HEK293 (cell line): ENCODE measurements around the gene CREM.

Source experiments
- ATF2 ChIP-seq: fragments of 450-650 bp; formaldehyde crosslinking; IDR thresholded peaks from 2 replicates; pipeline ENCODE4 v1.5.1; 2016; ENCODE audit warnings: missing biosample characterization, missing genetic modification characterization, low read depth
- BCL11A ChIP-seq: fragments of 450-650 bp; formaldehyde crosslinking; IDR thresholded peaks from 2 replicates; pipeline ENCODE4 v1.5.1; 2016; ENCODE audit warnings: low read depth, missing biosample characterization, missing genetic modification characterization
- GLIS1 ChIP-seq: fragments of 450-650 bp; formaldehyde crosslinking; IDR thresholded peaks from 2 replicates; pipeline ENCODE4 v1.5.1; 2016; ENCODE audit warnings: missing biosample characterization, missing genetic modification characterization
- GLIS2 ChIP-seq: fragments of 450-650 bp; formaldehyde crosslinking; IDR thresholded peaks from 2 replicates; pipeline ENCODE4 v1.5.1; 2016; ENCODE audit warnings: missing biosample characterization, missing genetic modification characterization
- HOXA7 ChIP-seq: sonication (generic); formaldehyde crosslinking; IDR thresholded peaks from 2 replicates; pipeline ENCODE4 v1.8.1; 2022; ENCODE audit warnings: missing genetic modification reagents, borderline replicate concordance
- KLF1 ChIP-seq: fragments of 450-650 bp; formaldehyde crosslinking; IDR thresholded peaks from 2 replicates; pipeline ENCODE4 v1.5.1; 2016; ENCODE audit warnings: missing biosample characterization, missing genetic modification characterization
- KLF9 ChIP-seq: fragments of 450-650 bp; formaldehyde crosslinking; IDR thresholded peaks from 2 replicates; pipeline ENCODE4 v1.5.1; 2016; ENCODE audit warnings: missing biosample characterization, missing genetic modification characterization, low read depth
- MYNN ChIP-seq: fragments of 450-650 bp; formaldehyde crosslinking; IDR thresholded peaks from 2 replicates; pipeline ENCODE4 v1.5.1; 2016; ENCODE audit warnings: missing biosample characterization, missing genetic modification characterization, borderline replicate concordance
- OSR2 ChIP-seq: fragments of 450-650 bp; formaldehyde crosslinking; IDR thresholded peaks from 2 replicates; pipeline ENCODE4 v1.5.1; 2016; ENCODE audit warnings: missing biosample characterization, missing genetic modification characterization
- OVOL3 ChIP-seq: fragments of 450-650 bp; formaldehyde crosslinking; IDR thresholded peaks from 2 replicates; pipeline ENCODE4 v1.5.1; 2016; ENCODE audit warnings: missing biosample characterization, missing genetic modification characterization
- PRDM1 ChIP-seq: fragments of 450-650 bp; formaldehyde crosslinking; IDR thresholded peaks from 2 replicates; pipeline ENCODE4; 2016; ENCODE audit warnings: missing biosample characterization, missing genetic modification characterization
- REPIN1 ChIP-seq: fragments of 450-650 bp; formaldehyde crosslinking; IDR thresholded peaks from 2 replicates; pipeline ENCODE4 v1.5.1; 2017; ENCODE audit warnings: missing biosample characterization, missing genetic modification characterization, low read depth
- SP2 ChIP-seq: fragments of 450-650 bp; formaldehyde crosslinking; IDR thresholded peaks from 2 replicates; pipeline ENCODE4 v1.5.1; 2016; ENCODE audit warnings: missing biosample characterization, missing genetic modification characterization
- WT1 ChIP-seq: fragments of 450-650 bp; formaldehyde crosslinking; IDR thresholded peaks from 2 replicates; pipeline ENCODE4 v1.5.1; 2016; ENCODE audit warnings: missing biosample characterization, missing genetic modification characterization
- ZBTB20 ChIP-seq: fragments of 450-650 bp; formaldehyde crosslinking; IDR thresholded peaks from 2 replicates; pipeline ENCODE4 v1.5.1; 2016; ENCODE audit warnings: missing biosample characterization, missing genetic modification characterization
- ZBTB48 ChIP-seq: fragments of 450-650 bp; formaldehyde crosslinking; IDR thresholded peaks from 2 replicates; pipeline ENCODE4 v1.5.1; 2016; ENCODE audit warnings: missing biosample characterization, missing genetic modification characterization
- ZFHX2 ChIP-seq: fragments of 450-650 bp; formaldehyde crosslinking; conservative IDR thresholded peaks from 2 replicates; pipeline ENCODE4 v1.5.1; 2016; ENCODE audit warnings: missing biosample characterization, missing genetic modification characterization
- ZNF114 ChIP-seq: fragments of 450-650 bp; formaldehyde crosslinking; IDR thresholded peaks from 2 replicates; pipeline ENCODE4 v1.5.0; 2017; ENCODE audit warnings: missing biosample characterization, missing genetic modification characterization
- ZNF140 ChIP-seq: fragments of 450-650 bp; formaldehyde crosslinking; IDR thresholded peaks from 2 replicates; pipeline ENCODE4 v1.5.1; 2016; ENCODE audit warnings: missing biosample characterization, missing genetic modification characterization
- ZNF157 ChIP-seq: fragments of 450-650 bp; formaldehyde crosslinking; IDR thresholded peaks from 2 replicates; pipeline ENCODE4 v1.5.1; 2016; ENCODE audit warnings: missing biosample characterization, missing genetic modification characterization
- ZNF221 ChIP-seq: fragments of 450-650 bp; formaldehyde crosslinking; IDR thresholded peaks from 2 replicates; pipeline ENCODE4 v1.5.1; 2017; ENCODE audit warnings: missing biosample characterization, missing genetic modification characterization, borderline replicate concordance
- ZNF24 ChIP-seq: fragments of 450-650 bp; formaldehyde crosslinking; IDR thresholded peaks from 2 replicates; pipeline ENCODE4 v1.5.1; 2016; ENCODE audit warnings: missing biosample characterization, missing genetic modification characterization
- ZNF26 ChIP-seq: fragments of 450-650 bp; formaldehyde crosslinking; IDR thresholded peaks from 2 replicates; pipeline ENCODE4 v1.5.1; 2016; ENCODE audit warnings: missing biosample characterization, missing genetic modification characterization
- ZNF37A ChIP-seq: fragments of 450-650 bp; IDR thresholded peaks from 2 replicates; pipeline ENCODE4 v1.5.1; 2018; ENCODE audit warnings: missing biosample characterization, missing genetic modification characterization
- ZNF404 ChIP-seq: fragments of 450-650 bp; formaldehyde crosslinking; IDR thresholded peaks from 2 replicates; pipeline ENCODE4 v1.5.1; 2017; ENCODE audit warnings: missing biosample characterization, missing genetic modification characterization
- ZNF544 ChIP-seq: fragments of 450-650 bp; formaldehyde crosslinking; IDR thresholded peaks from 2 replicates; pipeline ENCODE4 v1.5.0; 2017; ENCODE audit warnings: missing biosample characterization, missing genetic modification characterization
- ZNF548 ChIP-seq: fragments of 450-650 bp; formaldehyde crosslinking; IDR thresholded peaks from 2 replicates; pipeline ENCODE4 v1.5.1; 2016; ENCODE audit warnings: missing biosample characterization, missing genetic modification characterization
- ZNF549 ChIP-seq: fragments of 450-650 bp; IDR thresholded peaks from 2 replicates; pipeline ENCODE4 v1.5.1; 2018; ENCODE audit warnings: missing biosample characterization, missing genetic modification characterization, mild to moderate bottlenecking, inconsistent platforms, moderate library complexity
- ZNF558 ChIP-seq: fragments of 450-650 bp; formaldehyde crosslinking; IDR thresholded peaks from 2 replicates; pipeline ENCODE4 v1.5.1; 2016; ENCODE audit warnings: missing biosample characterization, missing genetic modification characterization
- ZNF571 ChIP-seq: fragments of 450-650 bp; formaldehyde crosslinking; IDR thresholded peaks from 2 replicates; pipeline ENCODE4 v1.5.0; 2017; ENCODE audit warnings: missing biosample characterization, missing genetic modification characterization
- ZNF623 ChIP-seq: fragments of 450-650 bp; formaldehyde crosslinking; IDR thresholded peaks from 2 replicates; pipeline ENCODE4 v1.5.1; 2016; ENCODE audit warnings: missing biosample characterization, missing genetic modification characterization
- ZNF639 ChIP-seq: fragments of 450-650 bp; formaldehyde crosslinking; IDR thresholded peaks from 2 replicates; pipeline ENCODE4 v1.5.1; 2016; ENCODE audit warnings: missing biosample characterization, missing genetic modification characterization
- ZNF660 ChIP-seq: fragments of 450-650 bp; IDR thresholded peaks from 2 replicates; pipeline ENCODE4 v1.5.1; 2018; ENCODE audit warnings: missing biosample characterization, mild to moderate bottlenecking, missing genetic modification characterization
- ZNF670 ChIP-seq: fragments of 450-650 bp; formaldehyde crosslinking; IDR thresholded peaks from 2 replicates; pipeline ENCODE4 v1.5.1; 2016; ENCODE audit warnings: missing biosample characterization, missing genetic modification characterization, low read depth
- ZNF785 ChIP-seq: fragments of 450-650 bp; formaldehyde crosslinking; IDR thresholded peaks from 2 replicates; pipeline ENCODE4 v1.5.1; 2016; ENCODE audit warnings: missing biosample characterization, missing genetic modification characterization
- ZNF830 ChIP-seq: fragments of 450-650 bp; IDR thresholded peaks from 2 replicates; pipeline ENCODE4 v1.5.0; 2018; ENCODE audit warnings: missing biosample characterization, missing genetic modification characterization, low read depth, mild to moderate bottlenecking, moderate library complexity
- ZNF843 ChIP-seq: fragments of 450-650 bp; formaldehyde crosslinking; IDR thresholded peaks from 2 replicates; pipeline ENCODE4 v1.5.1; 2016; ENCODE audit warnings: missing biosample characterization, missing genetic modification characterization
- ZSCAN4 ChIP-seq: fragments of 450-650 bp; formaldehyde crosslinking; IDR thresholded peaks from 2 replicates; pipeline ENCODE4 v1.5.1; 2017; ENCODE audit warnings: missing biosample characterization, missing genetic modification characterization

CREM gene

GRCh38 chr10:35126530-35127288 lies at the start of gene CREM (continued):
- peak; percentile 71 for TF ChIP-seq KLF9
- TF ChIP-seq ZNF830 (tag by site-specific recombination), result no peak
- TF ChIP-seq ZNF404, result no peak
- peak; percentile 56; the same call in 1 of the 2 replicates for TF ChIP-seq ZNF24
- TF ChIP-seq ZNF548 (tag by site-specific recombination), result no peak
- TF ChIP-seq ZNF221 (tag by site-specific recombination), result no peak
- no peak for TF ChIP-seq ZNF26 (tag by site-specific recombination)
- TF ChIP-seq OSR2 (tag by site-specific recombination), result peak; percentile 62
- TF ChIP-seq ZNF140 (tag by site-specific recombination), result no peak
- no peak for TF ChIP-seq ZNF558 (tag by site-specific recombination)
- TF ChIP-seq ZNF544 (tag by site-specific recombination), result no peak
- TF ChIP-seq SP2 (tag by site-specific recombination), result peak; percentile 86
- no peak for TF ChIP-seq ZNF785 (tag by site-specific recombination)
- no peak; the same call in 1 of the 2 replicates for TF ChIP-seq ZNF623 (tag by site-specific recombination)
- no peak for TF ChIP-seq ZNF157 (tag by site-specific recombination)
- peak; percentile 98 for TF ChIP-seq GLIS2 (tag by site-specific recombination)
- TF ChIP-seq REPIN1 (tag by site-specific recombination), result no peak
- no peak for TF ChIP-seq ZNF114 (tag by site-specific recombination)
- no peak for TF ChIP-seq ZNF843 (tag by site-specific recombination)
- no peak for TF ChIP-seq ZBTB20
- no peak for TF ChIP-seq ZNF571
- TF ChIP-seq ZBTB48 (tag by site-specific recombination), result no peak
- TF ChIP-seq ZNF670 (tag by site-specific recombination), result no peak
- TF ChIP-seq ATF2 (tag by site-specific recombination), result peak; percentile 63; the same call in 1 of the 2 replicates
- peak; percentile 69 for TF ChIP-seq BCL11A (tag by site-specific recombination)
- TF ChIP-seq ZNF549 (tag by site-specific recombination), result no peak
- peak; percentile 68 for TF ChIP-seq KLF1
- peak; percentile 96 for TF ChIP-seq GLIS1 (tag by site-specific recombination)
- TF ChIP-seq ZFHX2 (tag by site-specific recombination), result peak; percentile 75
- TF ChIP-seq ZNF660 (tag by site-specific recombination), result peak; percentile 78
- peak; percentile 49; the same call in 1 of the 2 replicates for TF ChIP-seq ZNF639
- no peak for TF ChIP-seq MYNN (tag by site-specific recombination)
- no peak for TF ChIP-seq ZSCAN4 (tag by site-specific recombination)
- no peak for TF ChIP-seq ZNF37A (tag by site-specific recombination)
- no peak for TF ChIP-seq PRDM1
- no peak for TF ChIP-seq HOXA7 (CRISPR knock-in tag)
- TF ChIP-seq WT1 (tag by site-specific recombination), result peak; percentile 72
- no peak for TF ChIP-seq OVOL3 (tag by site-specific recombination)
